PFSK-1 (cell line): ENCODE measurements around the gene U2AF2.

ENCODE experiments used
- FOXP2 ChIP-seq: optimal IDR thresholded peaks from 2 replicates; pipeline ENCODE3; 2011; ENCODE audit warnings: borderline replicate concordance, control low read depth, inconsistent platforms; ENCODE audit not compliant: insufficient read depth; ENCODE audit errors: extremely low read length, extremely low read depth
- POLR2AphosphoS5 ChIP-seq: IDR thresholded peaks from 2 replicates; pipeline ENCODE4 v1.6.1; 2012; ENCODE audit warnings: low read depth, mild to moderate bottlenecking, control low read depth, low read length, moderate library complexity
- REST ChIP-seq, 2 experiments: IDR thresholded peaks; 2 replicates each; pipeline versions ENCODE4 v1.6.1 to v1.8.0; 2011 to 2012; ENCODE audit warnings: low read depth in 2 of 2, low read length in 2 of 2, control low read depth in 1 of 2, inconsistent platforms in 1 of 2, mild to moderate bottlenecking in 1 of 2, moderate library complexity in 1 of 2; ENCODE audit not compliant: insufficient read depth in 1 of 2
- SIN3A ChIP-seq: IDR thresholded peaks from 2 replicates; pipeline ENCODE4 v1.6.1; 2012; ENCODE audit warnings: mild to moderate bottlenecking, low read length, moderate library complexity, borderline replicate concordance; ENCODE audit not compliant: insufficient read depth
- TAF1 ChIP-seq: IDR thresholded peaks from 2 replicates; pipeline ENCODE4 v1.6.1; 2012; ENCODE audit warnings: low read length, control low read depth, borderline replicate concordance; ENCODE audit not compliant: insufficient read depth

The U2AF2 gene

GRCh38 chr19:55613930-55614710, 40.7 kb upstream of the U2AF2 start:
- TF ChIP-seq TAF1 (no peak), POLR2AphosphoS5 (no peak), REST (IDR thresholded peaks at IDR 0.05; ENCODE audit: insufficient read depth in 1 of 2, low read depth in 2 of 2, low read length in 2 of 2) (no peak), FOXP2 (no peak), SIN3A (no peak)

GRCh38 chr19:55614711-55615542, 39.9 kb upstream of the U2AF2 start:
- TF ChIP-seq FOXP2 (no peak), TAF1 (no peak), POLR2AphosphoS5 (no peak), REST (IDR thresholded peaks at IDR 0.05; ENCODE audit: insufficient read depth in 1 of 2, low read depth in 2 of 2, low read length in 2 of 2) (no peak), SIN3A (no peak)

GRCh38 chr19:55615543-55616394, 39.1 kb upstream of the U2AF2 start:
- TF ChIP-seq REST (IDR thresholded peaks at IDR 0.05; ENCODE audit: insufficient read depth in 1 of 2, low read depth in 2 of 2, low read length in 2 of 2): no peak
- no peak for TF ChIP-seq FOXP2
- TF ChIP-seq TAF1: no peak
- no peak for TF ChIP-seq SIN3A
- no peak for TF ChIP-seq POLR2AphosphoS5

- no peak for TF ChIP-seq REST (IDR thresholded peaks at IDR 0.05; ENCODE audit: insufficient read depth in 1 of 2, low read depth in 2 of 2, low read length in 2 of 2)
- no peak for TF ChIP-seq FOXP2
- TF ChIP-seq POLR2AphosphoS5: no peak
- TF ChIP-seq SIN3A: no peak
- no peak for TF ChIP-seq TAF1
Observed at GRCh38 chr19:55616395-55616875, 38.4 kb upstream of the U2AF2 start.
